ENCODE results near the gene TEX13D.

Gene TEX13D

DNA sequence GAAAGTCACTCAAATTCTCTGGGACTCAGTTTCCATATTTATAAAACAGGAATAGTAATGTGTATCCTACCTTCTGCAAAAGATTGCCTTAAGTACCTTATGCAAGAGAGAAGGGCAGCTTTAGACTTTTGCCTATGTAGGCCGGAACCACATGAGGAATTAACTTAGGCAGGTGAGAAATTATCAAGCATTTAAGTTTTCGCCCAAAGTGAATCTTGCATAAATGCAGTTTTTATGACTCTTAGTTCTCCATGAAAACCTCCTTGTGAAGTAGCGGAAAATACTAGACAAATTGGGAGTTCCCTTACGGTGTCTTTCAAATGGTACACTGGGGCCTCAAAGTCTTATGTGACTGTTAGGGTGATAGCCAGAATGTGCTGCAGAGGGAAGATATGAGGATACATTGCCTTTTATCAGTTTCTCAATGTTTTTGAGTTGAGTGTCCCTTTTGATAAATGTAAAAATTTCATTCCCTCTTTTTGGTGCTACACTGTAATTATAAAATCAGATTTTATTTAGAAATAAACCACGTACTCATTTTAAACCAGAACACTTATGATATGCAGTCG is 16.5 kb downstream of the TEX13D start:
- no peak for FAIRE-seq

DNA sequence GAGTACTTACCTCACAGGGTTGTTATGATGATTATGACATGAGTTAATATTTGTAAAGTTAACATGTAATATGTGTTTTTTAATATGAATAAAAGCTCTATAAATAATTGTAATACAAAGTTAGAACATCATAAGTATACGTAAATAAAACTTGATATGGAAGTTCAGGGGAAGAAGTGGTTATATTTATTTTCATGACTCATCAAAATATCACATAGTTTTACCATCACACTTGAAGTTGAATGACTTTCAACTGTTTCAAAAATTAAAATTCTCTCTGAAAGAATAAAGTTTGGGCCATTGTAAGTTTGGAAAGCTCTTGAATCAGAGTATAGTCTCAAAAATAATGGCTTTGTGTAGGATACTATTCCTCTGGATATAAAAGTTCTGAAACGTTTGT is 22.2 kb downstream of the TEX13D start:
- FAIRE-seq = no peak

DNA sequence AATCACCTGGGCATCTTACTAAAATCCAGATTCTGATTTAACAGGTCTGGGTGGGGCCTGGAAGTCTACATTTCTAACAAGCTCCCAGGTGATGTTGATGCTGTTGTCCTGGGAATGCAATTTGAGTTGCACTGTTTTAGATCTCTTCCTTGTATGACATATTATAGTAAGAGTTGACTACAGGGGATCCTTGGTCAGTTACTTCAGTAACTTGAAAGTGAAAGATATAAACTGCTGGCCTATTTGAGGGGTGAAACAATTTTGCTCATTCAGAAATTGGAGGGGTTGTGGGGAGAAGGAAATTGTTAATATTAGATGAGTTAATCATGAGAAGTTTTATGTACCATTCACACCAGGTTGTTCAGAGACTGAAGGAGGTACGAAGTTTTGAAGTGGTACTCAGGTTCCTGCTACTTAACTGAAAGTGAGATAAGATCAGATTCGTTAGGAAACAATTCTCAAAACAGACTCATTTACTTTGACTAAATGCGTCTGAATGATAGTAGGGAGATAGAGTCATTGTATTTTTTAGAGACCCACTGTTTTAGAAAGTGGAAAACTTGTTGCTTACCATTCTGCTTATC is 26.4 kb downstream of the TEX13D start:
- no peak for FAIRE-seq

DNA sequence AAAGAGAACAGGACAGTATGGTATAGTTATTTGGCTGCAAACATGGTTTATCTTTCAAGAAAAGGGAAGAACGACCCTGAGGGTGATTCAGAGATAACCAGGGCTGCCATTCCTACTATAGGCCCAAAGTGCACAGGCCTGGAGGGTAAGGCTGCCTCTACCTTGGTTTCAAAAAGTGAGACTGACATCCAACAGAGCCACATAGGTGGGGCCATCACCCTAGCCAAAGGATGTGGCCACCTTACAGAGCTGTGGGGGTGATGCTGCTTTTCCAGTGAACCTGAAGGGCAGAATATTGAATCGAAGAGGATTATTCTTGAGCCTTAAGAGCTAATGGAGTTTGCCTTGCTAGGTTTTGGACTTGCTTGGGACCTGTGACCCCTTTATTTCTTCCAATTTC is 29.6 kb downstream of the TEX13D start:
- no peak for FAIRE-seq

DNA sequence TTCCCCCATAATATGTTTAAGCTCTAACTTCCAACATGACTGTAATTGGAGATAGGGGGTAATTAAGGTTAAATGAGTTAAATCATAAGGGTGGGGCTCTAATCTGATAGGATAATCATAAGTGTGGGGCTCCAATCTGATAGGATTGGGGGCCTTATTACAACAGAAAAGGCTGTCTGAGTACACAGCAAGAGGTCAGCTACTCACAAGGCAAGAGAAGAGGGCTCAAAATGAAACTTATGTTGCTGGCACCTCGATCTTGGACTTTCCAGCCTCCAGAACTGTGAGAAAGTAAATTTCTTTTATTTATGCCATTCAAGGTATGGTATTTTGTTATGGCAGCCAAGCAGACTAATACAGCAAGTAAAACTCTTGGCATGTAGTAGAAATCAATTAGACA is 30.3 kb downstream of the TEX13D start:
- no peak for FAIRE-seq

DNA sequence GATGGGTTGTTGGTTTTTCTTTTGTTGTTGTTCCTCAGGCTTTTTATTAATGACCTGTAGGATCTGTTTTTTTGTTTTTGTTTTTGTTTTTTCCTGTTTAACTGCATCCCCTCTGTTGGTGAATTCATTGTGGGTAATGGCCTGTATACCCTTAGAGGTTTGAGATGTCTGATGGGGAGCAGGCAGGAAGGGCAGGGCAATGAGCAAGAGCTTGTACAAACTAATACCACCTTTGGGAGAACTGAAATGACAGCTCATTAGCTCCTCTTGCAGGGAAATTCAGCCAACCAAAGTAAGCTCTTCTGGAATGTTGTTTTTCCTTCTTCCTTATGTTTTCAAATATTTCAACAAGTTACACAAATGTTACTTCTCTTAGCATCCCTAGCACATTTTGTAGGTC is 37.3 kb downstream of the TEX13D start:
- no peak for FAIRE-seq

DNA sequence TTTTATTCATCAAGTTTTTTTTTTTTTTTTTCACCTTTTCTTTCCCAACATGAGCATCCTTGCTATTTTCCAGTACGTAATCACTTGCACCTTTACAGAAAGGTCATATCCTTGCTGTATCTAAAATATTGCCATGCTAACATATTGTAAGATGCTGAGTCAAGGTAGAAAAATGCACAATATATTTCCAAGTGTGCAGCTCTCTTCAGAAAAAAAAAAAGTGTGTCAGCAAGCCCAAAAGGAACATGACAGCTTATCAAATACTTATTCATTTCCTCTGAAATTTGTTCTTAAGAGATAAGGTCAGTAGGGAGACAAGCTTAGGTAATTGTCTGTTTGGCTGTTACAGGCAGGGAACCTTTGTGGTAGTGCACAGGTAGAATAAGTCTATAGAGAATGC is 40.9 kb downstream of the TEX13D start:
- no peak for FAIRE-seq

DNA sequence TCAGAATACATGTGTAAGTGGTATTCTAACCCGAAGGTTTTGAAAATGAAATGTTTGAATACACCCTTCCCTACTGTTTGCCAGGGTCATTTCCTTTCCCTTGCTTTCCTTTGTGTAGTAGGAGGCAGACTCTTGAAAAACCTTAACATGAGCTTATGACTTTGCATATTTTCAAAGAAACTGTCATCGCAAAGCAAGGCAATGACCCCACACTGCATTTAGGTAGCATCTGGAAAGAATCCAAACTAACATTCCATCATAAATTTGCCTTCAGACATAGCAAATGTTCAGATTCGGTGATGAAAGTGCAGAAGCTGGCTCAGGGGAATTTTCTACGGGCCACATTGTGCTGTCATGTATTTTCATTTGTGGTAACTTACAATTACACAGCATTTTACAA is 46.2 kb downstream of the TEX13D start:
- no peak for FAIRE-seq

DNA sequence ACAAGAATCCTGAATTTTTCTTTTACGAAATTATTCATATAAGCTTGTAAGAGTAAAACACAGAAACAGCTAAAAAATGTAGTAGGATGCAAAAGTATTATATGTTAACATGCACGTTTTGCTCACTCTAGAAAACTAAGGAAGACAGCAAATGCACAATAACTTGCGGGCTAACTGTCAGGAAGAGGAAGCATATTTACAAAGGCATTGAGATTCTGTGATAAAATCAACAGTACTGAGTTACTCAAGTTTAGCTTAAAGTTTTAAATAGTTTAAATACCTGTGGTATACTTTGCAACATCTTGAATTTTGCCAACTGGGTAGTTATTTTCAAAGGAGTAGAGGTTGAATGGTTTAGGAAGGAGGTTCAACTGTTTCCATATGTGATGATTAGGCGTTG is 50.9 kb downstream of the TEX13D start:
- no peak for FAIRE-seq

DNA sequence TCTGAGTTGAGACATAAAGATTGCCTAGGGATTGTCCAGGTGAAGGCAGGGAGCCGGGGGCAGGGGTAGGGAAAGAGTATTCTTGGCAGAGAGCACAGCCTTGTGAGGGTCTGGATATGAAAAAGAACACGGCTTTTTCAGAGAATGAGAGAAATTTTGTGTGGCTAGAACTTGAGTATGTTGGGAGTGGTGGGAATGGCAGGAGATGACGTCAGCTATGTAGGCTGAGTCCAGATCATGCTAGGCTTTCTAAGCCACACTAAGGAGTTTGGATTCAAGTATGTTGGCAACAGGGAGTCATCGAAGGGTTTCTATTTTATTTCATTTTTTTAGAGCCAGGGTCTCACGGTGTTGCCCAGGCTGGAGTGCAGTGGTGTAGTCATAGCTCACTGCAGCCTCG is 53.9 kb downstream of the TEX13D start:
- FAIRE-seq = no peak

All from islet of Langerhans (tissue), 1 donor.